Esophagus squamous epithelium (tissue), 5 donors: ENCODE measurements around the gene TMTC1. TPM values are rescaled to one million over a fixed set of nuclear protein-coding genes. Genes with fewer than 3 reads are reported as not detected.

ENCODE experiments used
- DNase-seq: peaks from one replicate; lab custom pipeline; 2025; lab: John Stamatoyannopoulos, UW
- H3K27ac ChIP-seq, 4 donors: fragments of 200-600 bp; sonication (generic); one replicate each; pipeline ENCODE4 v1.5.1; 2016 to 2019; ENCODE audit warnings: mild to moderate bottlenecking in 1 of 4
- H3K27me3 ChIP-seq, 4 donors: fragments of 200-600 bp; sonication (generic); 1 replicate in 3 of 4; 2 replicates in 1 of 4; pipeline versions ENCODE4 v1.5.1 to v1.6.0; 2017 to 2021; ENCODE audit warnings: antibody characterized with exemption in 1 of 4
- H3K36me3 ChIP-seq, 3 donors: fragments of 200-600 bp; sonication (generic); one replicate each; pipeline ENCODE4 v1.5.1; 2016 to 2019
- H3K4me1 ChIP-seq, 3 donors: fragments of 200-600 bp; sonication (generic); one replicate each; pipeline ENCODE4 v1.5.1; 2017 to 2019
- H3K4me3 ChIP-seq, 4 donors: fragments of 200-600 bp; sonication (generic); 1 replicate in 3 of 4; 2 replicates in 1 of 4; pipeline ENCODE4 v1.5.1; 2016 to 2019; ENCODE audit warnings: mild to moderate bottlenecking in 2 of 4, moderate library complexity in 1 of 4
- H3K9me3 ChIP-seq, 3 donors: fragments of 200-600 bp; sonication (generic); one replicate each; pipeline ENCODE4 v1.5.1; 2016 to 2019
- POLR2A ChIP-seq, 4 donors: fragments of 450-650 bp; IDR thresholded peaks; one replicate each; pipeline ENCODE4 v1.6.1; 2017; ENCODE audit warnings: antibody characterized with exemption in 4 of 4, mild to moderate bottlenecking in 4 of 4, moderate library complexity in 3 of 4
- WGBS, 2 donors: methylation state at CpG; one replicate each; pipeline ENCODE4 v1.1.5; 2018; 5-methylcytosine and 5-hydroxymethylcytosine counted together
- intact Hi-C: fragments of 100-400 bp; cut with DNase I; formaldehyde crosslinking; loops from one replicate; pipeline ENCODE4 v1.15.0; 2022
- total RNA-seq, 4 donors: library from RNA; depleted of rRNA; stranded (reverse); fragments of >200 nt; gene quantifications; one replicate each; pipeline ENCODE4 v1.1.0, GENCODE V29; 2016
- TF ChIP-seq, protein P1 (sequence below), 6 experiments: fragments of 450-650 bp in 4 of 6; fragments of 200-600 bp in 2 of 6; sonication (generic) in 2 of 6; IDR thresholded peaks; one replicate each; pipeline ENCODE4 v1.5.1; 2016 to 2019; ENCODE audit warnings: antibody characterized with exemption in 6 of 6, mild to moderate bottlenecking in 4 of 6, moderate library complexity in 4 of 6
- donor health status: DM: yes; HTN: yes; CAD: no.

Gene TMTC1
- total RNA-seq, 4 donors from 2014 or later = 2.5 to 31.9 (median 14.7) TPM

DNA sequence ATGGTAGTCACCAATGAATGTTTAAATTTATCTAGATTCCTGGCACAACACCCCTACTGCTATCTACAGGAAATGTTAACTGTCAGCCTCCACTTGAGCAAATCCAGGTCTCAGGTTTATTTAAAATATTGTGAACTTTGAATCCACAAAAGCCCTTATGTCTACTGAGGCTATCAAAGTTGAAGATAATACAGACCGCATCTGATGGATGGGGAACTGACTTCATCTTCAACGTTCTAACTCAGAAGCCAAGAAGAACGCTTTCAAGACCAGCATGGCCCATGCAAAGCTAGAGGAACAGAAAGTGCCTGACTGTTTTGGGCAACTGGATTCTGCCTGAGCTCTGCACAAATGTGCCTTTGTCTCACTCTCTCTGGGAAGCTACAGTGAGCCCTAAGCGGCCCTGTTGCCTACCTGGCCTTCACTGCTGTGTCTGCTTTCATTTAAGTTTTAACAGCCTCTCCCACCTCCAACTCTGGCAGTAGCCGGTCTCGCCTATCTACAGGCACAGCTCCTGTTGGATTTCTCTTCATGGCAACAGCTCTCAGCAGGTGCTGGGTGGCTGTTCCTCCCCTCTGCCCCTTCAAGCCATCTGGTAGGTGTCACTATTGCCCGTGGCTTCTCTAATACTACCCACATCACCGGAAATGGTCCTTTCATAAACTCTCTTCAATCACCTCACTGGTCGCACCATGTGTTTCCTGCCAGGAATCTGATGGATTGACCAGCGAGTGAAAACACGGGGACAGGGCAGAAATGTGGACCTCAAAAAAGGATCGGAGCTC is 174.1 kb downstream of the TMTC1 start:
- H3K4me3 ChIP-seq = no peak overlapping the region
- no peaks in the 10 kb centered on the region for H3K27me3 ChIP-seq
- H3K4me1 ChIP-seq = peaks cover 0 to 32% (median 0%) of the 10 kb centered on the region in 3 donors
- intact Hi-C loops = no loop called here
- no peak for DNase-seq
- H3K27ac ChIP-seq = peak overlapping the region in 1 of 4 donors; percentile 7
- TF ChIP-seq POLR2A (IDR thresholded peaks at IDR 0.05) = no peak
- TF ChIP-seq, protein P1, sequence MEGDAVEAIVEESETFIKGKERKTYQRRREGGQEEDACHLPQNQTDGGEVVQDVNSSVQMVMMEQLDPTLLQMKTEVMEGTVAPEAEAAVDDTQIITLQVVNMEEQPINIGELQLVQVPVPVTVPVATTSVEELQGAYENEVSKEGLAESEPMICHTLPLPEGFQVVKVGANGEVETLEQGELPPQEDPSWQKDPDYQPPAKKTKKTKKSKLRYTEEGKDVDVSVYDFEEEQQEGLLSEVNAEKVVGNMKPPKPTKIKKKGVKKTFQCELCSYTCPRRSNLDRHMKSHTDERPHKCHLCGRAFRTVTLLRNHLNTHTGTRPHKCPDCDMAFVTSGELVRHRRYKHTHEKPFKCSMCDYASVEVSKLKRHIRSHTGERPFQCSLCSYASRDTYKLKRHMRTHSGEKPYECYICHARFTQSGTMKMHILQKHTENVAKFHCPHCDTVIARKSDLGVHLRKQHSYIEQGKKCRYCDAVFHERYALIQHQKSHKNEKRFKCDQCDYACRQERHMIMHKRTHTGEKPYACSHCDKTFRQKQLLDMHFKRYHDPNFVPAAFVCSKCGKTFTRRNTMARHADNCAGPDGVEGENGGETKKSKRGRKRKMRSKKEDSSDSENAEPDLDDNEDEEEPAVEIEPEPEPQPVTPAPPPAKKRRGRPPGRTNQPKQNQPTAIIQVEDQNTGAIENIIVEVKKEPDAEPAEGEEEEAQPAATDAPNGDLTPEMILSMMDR (IDR thresholded peaks at IDR 0.05) = no peak
- H3K36me3 ChIP-seq = no peaks in the 10 kb centered on the region
- 82 to 84% methylated on average over 10 to 11 of the region's 12 CpGs for WGBS, 2 donors
- H3K9me3 ChIP-seq = no peaks in the 10 kb centered on the region

DNA sequence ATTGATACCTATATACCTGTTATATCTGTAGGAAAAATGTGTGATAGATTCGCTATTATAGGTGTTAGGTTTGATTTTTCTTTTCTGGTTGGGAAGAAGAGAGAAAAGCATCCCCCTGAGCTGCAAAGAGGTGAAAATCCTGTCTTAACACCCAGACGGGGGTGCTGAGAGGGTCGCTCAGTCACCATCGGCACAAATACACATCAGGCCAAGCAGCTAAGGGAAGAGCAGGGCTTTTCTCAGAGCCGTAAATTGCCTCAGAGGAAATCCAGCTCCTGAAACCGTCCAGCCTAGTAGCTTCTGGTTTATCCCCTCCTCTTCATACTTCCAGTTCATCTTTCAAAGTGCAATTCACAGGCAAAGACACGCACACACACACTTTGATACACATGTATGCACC is 175.2 kb downstream of the TMTC1 start:
- Histone ChIP-seq H3K9me3 (no peaks in the 10 kb centered on the region), H3K4me3 (no peak overlapping the region), H3K27ac (no peak overlapping the region), H3K27me3 (no peaks in the 10 kb centered on the region), H3K4me1 (peaks cover 0 to 32% (median 0%) of the 10 kb centered on the region in 3 donors), H3K36me3 (no peaks in the 10 kb centered on the region)
- TF ChIP-seq, protein P1 (IDR thresholded peaks at IDR 0.05) = no peak
- TF ChIP-seq POLR2A (IDR thresholded peaks at IDR 0.05) = no peak
- no peak for DNase-seq
- 51 to 60% methylated on average over 7 of the region's 7 CpGs for WGBS, 2 donors
- intact Hi-C loops = no loop called here

DNA sequence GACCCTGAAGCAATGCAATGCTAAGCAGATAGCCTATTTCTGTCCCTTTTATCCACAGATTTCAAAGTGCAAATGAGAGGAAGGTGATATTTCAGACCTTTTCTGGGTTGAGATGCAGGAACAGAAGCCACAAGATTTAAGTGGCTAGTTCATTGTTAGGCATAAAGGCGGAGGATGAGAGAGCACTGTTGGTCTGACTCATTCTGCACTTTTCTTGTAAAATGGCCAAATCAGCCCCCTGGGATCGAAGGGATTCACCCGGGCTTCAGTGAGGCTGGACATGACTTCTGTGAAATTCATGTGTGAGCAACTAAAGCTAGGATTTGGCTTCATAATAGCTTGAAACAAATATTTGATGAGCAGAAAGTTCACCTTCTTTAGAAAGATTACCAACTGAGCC is 184.4 kb downstream of the TMTC1 start:
- intact Hi-C loops = no loop called here
- Histone ChIP-seq H3K4me1 (no peaks in the 10 kb centered on the region), H3K27me3 (no peaks in the 10 kb centered on the region), H3K36me3 (no peaks in the 10 kb centered on the region), H3K27ac (no peak overlapping the region), H3K4me3 (no peak overlapping the region), H3K9me3 (no peaks in the 10 kb centered on the region)
- 68 to 69% methylated on average over 3 of the region's 3 CpGs for WGBS, 2 donors
- no peak for DNase-seq
- no peak for TF ChIP-seq POLR2A (IDR thresholded peaks at IDR 0.05)
- TF ChIP-seq, protein P1 (IDR thresholded peaks at IDR 0.05) = no peak

DNA sequence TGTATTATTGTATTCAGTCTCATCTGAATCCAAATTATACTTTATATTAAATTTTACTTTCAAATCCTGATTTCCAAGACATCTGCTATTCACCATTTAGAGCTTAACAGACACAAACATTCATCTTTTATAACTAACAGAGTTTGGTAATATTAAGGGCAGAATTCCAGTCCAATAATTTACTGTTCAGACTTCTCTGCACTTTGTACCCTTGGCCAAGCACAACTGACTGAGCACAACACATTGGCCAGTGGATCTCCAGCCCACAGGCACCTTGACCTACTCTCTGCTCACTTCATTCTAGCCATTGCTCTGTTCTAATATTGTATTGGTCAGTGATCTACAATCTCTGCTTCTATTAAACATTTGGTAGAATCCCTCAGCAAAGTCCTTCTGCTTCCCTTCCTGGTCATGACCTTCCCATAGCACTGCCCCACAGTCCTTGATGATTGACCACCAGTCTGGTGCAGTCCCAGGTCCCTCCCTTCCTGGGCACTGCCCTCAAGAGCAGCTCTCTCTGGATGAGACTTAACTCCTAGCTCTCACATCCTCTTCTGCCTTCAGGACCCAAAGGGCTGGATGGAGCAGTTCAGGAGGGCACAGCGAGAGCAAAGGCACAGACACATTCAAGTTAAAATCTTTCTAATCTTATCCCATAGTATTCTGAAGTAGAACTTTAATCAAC is 188.5 kb downstream of the TMTC1 start:
- Histone ChIP-seq H3K9me3 (no peaks in the 10 kb centered on the region), H3K36me3 (no peaks in the 10 kb centered on the region), H3K4me3 (no peak overlapping the region), H3K4me1 (no peaks in the 10 kb centered on the region), H3K27me3 (no peaks in the 10 kb centered on the region), H3K27ac (no peak overlapping the region)
- 100% methylated on average over 1 of the region's 1 CpG for whole genome bisulfite sequencing, 2 donors
- TF ChIP-seq, protein P1 (IDR thresholded peaks at IDR 0.05) = no peak
- TF ChIP-seq POLR2A (IDR thresholded peaks at IDR 0.05) = no peak
- intact Hi-C loops = no loop called here
- DNase-seq = no peak

DNA sequence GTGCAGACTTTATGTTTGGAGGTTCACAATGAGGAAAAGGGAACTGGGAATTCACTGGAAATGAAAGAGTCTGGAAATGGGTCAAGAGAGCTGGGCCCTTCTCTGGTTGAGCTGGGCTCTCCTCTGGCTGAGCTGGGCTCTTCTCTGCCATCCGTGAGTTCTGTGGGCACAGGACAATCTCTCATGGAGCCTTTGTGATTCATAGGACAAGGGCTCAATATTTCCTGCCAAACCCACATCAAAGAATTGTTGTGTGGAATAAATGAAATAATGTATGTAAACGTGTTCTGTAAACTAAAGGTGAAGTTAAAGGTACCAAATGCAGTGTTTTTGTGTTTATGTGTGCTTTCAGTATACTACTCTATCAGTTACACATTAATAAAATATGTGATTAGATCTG is 190.7 kb downstream of the TMTC1 start:
- DNase-seq = no peak
- peaks cover 0 to 4% (median 0%) of the 10 kb centered on the region in 3 donors for H3K4me1 ChIP-seq
- no peaks in the 10 kb centered on the region for H3K27me3 ChIP-seq
- no peaks in the 10 kb centered on the region for H3K36me3 ChIP-seq
- H3K27ac ChIP-seq = no peak overlapping the region
- intact Hi-C loops = no loop called here
- no peaks in the 10 kb centered on the region for H3K9me3 ChIP-seq
- WGBS, 2 donors = 47 to 51% methylated on average over 2 of the region's 2 CpGs
- no peak overlapping the region for H3K4me3 ChIP-seq
- no peak for TF ChIP-seq POLR2A (IDR thresholded peaks at IDR 0.05)
- TF ChIP-seq, protein P1 (IDR thresholded peaks at IDR 0.05) = no peak
